ENCODE measurements around the gene KATNAL1.

KATNAL1 gene

DNA sequence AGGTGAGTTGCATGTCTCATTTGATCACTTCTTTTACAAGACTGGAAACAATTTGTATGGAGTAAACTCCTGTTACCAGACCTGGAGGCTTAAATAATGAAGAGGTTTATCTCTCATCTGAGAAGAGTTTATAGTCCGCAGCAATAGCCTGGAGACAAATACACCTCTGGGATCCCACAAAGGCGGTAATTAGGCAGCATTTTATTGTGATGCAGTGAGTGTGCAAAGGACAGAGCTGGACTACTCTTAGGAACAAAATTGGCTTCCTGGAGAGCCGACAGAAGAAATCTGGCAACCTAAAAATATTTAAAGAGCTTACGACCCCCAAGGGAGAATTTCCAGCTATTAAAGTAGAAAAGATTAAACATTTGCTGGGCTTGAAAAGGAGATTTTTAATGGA is 11.8 kb upstream of the KATNAL1 start:
- H3K27ac ChIP-seq = no peak overlapping the region
- H3K4me3 ChIP-seq = no peak overlapping the region

DNA sequence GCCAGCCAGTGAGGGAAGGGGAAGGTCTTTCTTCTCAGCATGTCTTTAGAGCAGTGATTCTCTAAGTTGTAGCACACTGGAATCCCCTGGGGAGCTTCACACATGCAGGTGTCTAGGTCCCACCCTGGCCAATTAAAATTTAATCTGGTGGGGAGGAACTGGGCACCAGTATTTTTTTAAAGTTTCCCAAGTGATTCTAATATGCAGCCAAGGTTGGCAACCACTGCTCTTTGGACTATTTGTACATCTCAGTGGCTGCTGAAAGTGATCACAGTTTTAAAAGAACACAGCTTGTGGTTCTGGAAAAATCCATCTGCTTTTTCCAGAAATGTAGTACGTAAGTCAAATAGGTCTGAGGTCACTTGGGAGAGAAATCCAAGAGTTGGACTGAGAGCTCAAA is 10.7 kb upstream of the KATNAL1 start:
- no peaks in the 10 kb centered on the region for H3K36me3 ChIP-seq
- intact Hi-C loops (cut with DNase I; ENCODE audit: low total_unique reads) = no loop called here
- no peak overlapping the region for H3K4me3 ChIP-seq
- DNase-seq = no peak
- H3K9me3 ChIP-seq = no peaks in the 10 kb centered on the region
- H3K27ac ChIP-seq = no peak overlapping the region
- TF ChIP-seq CTCF (IDR thresholded peaks at IDR 0.05) = no peak
- no peaks in the 10 kb centered on the region for H3K27me3 ChIP-seq
- peaks cover 0 to 35% (median 6%) of the 10 kb centered on the region in 4 donors for H3K4me1 ChIP-seq

More for the DNA sequence above, 11.8 kb upstream of the KATNAL1 start:
- no peaks in the 10 kb centered on the region for H3K36me3 ChIP-seq
- intact Hi-C loops (cut with DNase I; ENCODE audit: low total_unique reads) = no loop called here
- H3K27me3 ChIP-seq = no peaks in the 10 kb centered on the region
- no peaks in the 10 kb centered on the region for H3K9me3 ChIP-seq
- DNase-seq = no peak
- H3K4me1 ChIP-seq = peaks cover 0 to 29% (median 0%) of the 10 kb centered on the region in 4 donors
- TF ChIP-seq CTCF (IDR thresholded peaks at IDR 0.05) = no peak

DNA sequence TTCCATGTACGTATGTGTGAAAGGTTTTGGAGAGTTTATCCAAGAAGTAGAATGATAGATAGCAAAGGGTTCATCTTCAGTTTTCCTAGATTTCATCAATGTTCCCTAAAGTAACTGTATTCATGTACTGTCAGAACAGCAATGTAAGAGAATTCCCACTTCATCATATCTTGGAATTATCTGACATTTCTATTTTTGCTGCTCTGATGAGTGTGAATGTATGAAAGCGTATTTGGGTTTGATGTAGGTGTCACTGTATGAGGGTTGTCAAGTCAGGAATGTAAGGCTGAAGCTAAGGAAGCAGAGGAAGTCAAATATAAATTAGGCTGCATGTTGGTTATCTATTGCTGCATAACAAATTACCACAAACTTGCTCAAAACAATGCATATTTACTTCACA is 7.2 kb upstream of the KATNAL1 start:
- Histone ChIP-seq H3K27ac (no peak overlapping the region), H3K4me3 (no peak overlapping the region)
- no peak for DNase-seq

DNA sequence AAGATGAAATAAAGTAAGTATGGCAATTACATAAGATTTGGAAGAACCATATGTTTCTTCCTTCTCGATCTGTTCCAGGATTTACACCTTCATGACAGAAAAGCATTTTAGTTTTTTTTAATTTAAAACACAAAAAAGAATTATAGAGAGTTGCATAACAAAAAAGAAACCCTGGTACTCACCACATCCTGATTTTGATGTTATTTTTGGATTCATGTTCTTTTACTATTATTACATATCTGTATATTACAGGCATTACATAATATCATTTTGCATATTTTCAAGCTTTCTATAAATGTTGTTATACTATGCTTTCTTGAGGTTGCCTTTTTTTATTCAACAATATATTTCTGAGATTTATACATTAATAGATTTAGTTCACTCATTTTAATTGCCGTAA is 6.7 kb upstream of the KATNAL1 start:
- H3K4me3 ChIP-seq = no peak overlapping the region
- intact Hi-C loops (cut with DNase I; ENCODE audit: low total_unique reads) = no loop called here

More for the DNA sequence above, 7.2 kb upstream of the KATNAL1 start:
- no peak for TF ChIP-seq CTCF (IDR thresholded peaks at IDR 0.05)
- Histone ChIP-seq H3K27me3 (no peaks in the 10 kb centered on the region), H3K4me1 (peaks cover 0 to 53% (median 10%) of the 10 kb centered on the region in 4 donors), H3K36me3 (no peaks in the 10 kb centered on the region), H3K9me3 (no peaks in the 10 kb centered on the region)
- intact Hi-C loops (cut with DNase I; ENCODE audit: low total_unique reads) = no loop called here

GRCh38 chr13:30313311-30313710 is 6.0 kb upstream of the KATNAL1 start:
- Histone ChIP-seq H3K27ac (no peak overlapping the region), H3K36me3 (no peaks in the 10 kb centered on the region)
- intact Hi-C loops (cut with DNase I; ENCODE audit: low total_unique reads) = no loop called here

More for the DNA sequence above, 6.7 kb upstream of the KATNAL1 start:
- no peak for DNase-seq
- Histone ChIP-seq H3K27ac (no peak overlapping the region), H3K27me3 (no peaks in the 10 kb centered on the region), H3K9me3 (no peaks in the 10 kb centered on the region), H3K4me1 (peaks cover 0 to 48% (median 10%) of the 10 kb centered on the region in 4 donors), H3K36me3 (no peaks in the 10 kb centered on the region)
- no peak for TF ChIP-seq CTCF (IDR thresholded peaks at IDR 0.05)

More at GRCh38 chr13:30313311-30313710, 6.0 kb upstream of the KATNAL1 start:
- no peaks in the 10 kb centered on the region for H3K9me3 ChIP-seq
- no peak for DNase-seq
- no peaks in the 10 kb centered on the region for H3K27me3 ChIP-seq
- peaks cover 0 to 47% (median 10%) of the 10 kb centered on the region in 4 donors for H3K4me1 ChIP-seq
- TF ChIP-seq CTCF (IDR thresholded peaks at IDR 0.05) = no peak
- no peak overlapping the region for H3K4me3 ChIP-seq

Data from tibial artery (tissue), 4 donors.